Mesodermal cell (in vitro differentiated cells): ENCODE results near the gene PDIA5.
A peak's percentile ranks its signal among the peaks of the same experiment; 100 is the strongest.

Source experiments
- H3K27ac ChIP-seq: 2 replicates; pipeline ENCODE4 v1.7.0; 2013; ENCODE audit warnings: mild to moderate bottlenecking, low read depth, low read length, moderate library complexity; ENCODE audit not compliant: severe bottlenecking
- H3K36me3 ChIP-seq: 2 replicates; pipeline ENCODE4 v1.7.1; 2013; ENCODE audit warnings: mild to moderate bottlenecking, low read length, moderate library complexity; ENCODE audit not compliant: control insufficient read depth, insufficient read depth
- H3K4me1 ChIP-seq: one replicate; pipeline ENCODE4 v1.7.1; 2013; ENCODE audit warnings: mild to moderate bottlenecking, low read length; ENCODE audit not compliant: insufficient read depth, control insufficient read depth, poor library complexity, severe bottlenecking
- H3K4me3 ChIP-seq: 2 replicates; pipeline ENCODE4 v1.7.0; 2013; ENCODE audit warnings: low read length, control low read depth, mild to moderate bottlenecking; ENCODE audit not compliant: insufficient read depth, poor library complexity, severe bottlenecking; ENCODE audit errors: extremely low read depth
- H3K9me3 ChIP-seq: 2 replicates; pipeline ENCODE4 v1.7.1; 2013; ENCODE audit warnings: mild to moderate bottlenecking, low read length, moderate library complexity; ENCODE audit not compliant: control insufficient read depth
- WGBS, 2 experiments: methylation state at CpG; one replicate each; pipeline ENCODE4 v1.1.5; 2013; ENCODE audit warnings: missing lambda C conversion rate in 2 of 2; ENCODE audit not compliant: insufficient coverage in 2 of 2; 5-methylcytosine and 5-hydroxymethylcytosine counted together

Gene PDIA5

GRCh38 chr3:123186695-123187094 is 119.9 kb downstream of the PDIA5 start:
- H3K27ac ChIP-seq, result no peak overlapping the region
- WGBS, 2 experiments, result 100% methylated on average over 1 of the region's 2 CpGs
- no peaks in the 10 kb centered on the region for H3K9me3 ChIP-seq

GRCh38 chr3:123188058-123188457 is 121.2 kb downstream of the PDIA5 start:
- WGBS, 2 experiments, result 100% methylated on average over 1 of the region's 6 CpGs
- no peaks in the 10 kb centered on the region for H3K36me3 ChIP-seq
- H3K9me3 ChIP-seq, result no peaks in the 10 kb centered on the region
- no peak overlapping the region for H3K4me3 ChIP-seq
- H3K27ac ChIP-seq, result no peak overlapping the region
- no peaks in the 10 kb centered on the region for H3K4me1 ChIP-seq

More at GRCh38 chr3:123186695-123187094, 119.9 kb downstream of the PDIA5 start:
- H3K4me1 ChIP-seq, result no peaks in the 10 kb centered on the region
- no peaks in the 10 kb centered on the region for H3K36me3 ChIP-seq
- no peak overlapping the region for H3K4me3 ChIP-seq

GRCh38 chr3:123193448-123194101 is 126.8 kb downstream of the PDIA5 start:
- no peaks in the 10 kb centered on the region for H3K9me3 ChIP-seq
- no peaks in the 10 kb centered on the region for H3K4me1 ChIP-seq
- H3K4me3 ChIP-seq, result no peak overlapping the region
- H3K27ac ChIP-seq, result no peak overlapping the region
- WGBS, 2 experiments, result 80 to 89% methylated on average over 1 to 3 of the region's 5 CpGs
- H3K36me3 ChIP-seq, result no peaks in the 10 kb centered on the region

GRCh38 chr3:123194552-123194951 is 127.7 kb downstream of the PDIA5 start:
- H3K27ac ChIP-seq, result no peak overlapping the region
- no peaks in the 10 kb centered on the region for H3K4me1 ChIP-seq
- no peaks in the 10 kb centered on the region for H3K9me3 ChIP-seq
- no peak overlapping the region for H3K4me3 ChIP-seq
- WGBS, 2 experiments, result 14 to 22% methylated on average over 4 to 6 of the region's 10 CpGs
- no peaks in the 10 kb centered on the region for H3K36me3 ChIP-seq

GRCh38 chr3:123198372-123198771 is 131.5 kb downstream of the PDIA5 start:
- no peak overlapping the region for H3K4me3 ChIP-seq
- no peak overlapping the region for H3K27ac ChIP-seq
- no peaks in the 10 kb centered on the region for H3K4me1 ChIP-seq
- no peaks in the 10 kb centered on the region for H3K9me3 ChIP-seq
- H3K36me3 ChIP-seq, result no peaks in the 10 kb centered on the region
- no CpG with 5 or more reads among the region's 1 CpG for WGBS, 2 experiments

GRCh38 chr3:123201223-123201556 is 134.4 kb downstream of the PDIA5 start:
- Histone ChIP-seq H3K27ac (peak overlapping the region; percentile 20), H3K9me3 (no peaks in the 10 kb centered on the region)
- WGBS, 2 experiments, result 0 to 20% methylated on average over 1 to 5 of the region's 6 CpGs

GRCh38 chr3:123201557-123202427 is 135.0 kb downstream of the PDIA5 start, which contains the start of gene SEC22A:
SEC22A (plus strand) TSS chr3:123201943; CDS start chr3:123209218, 7,275 bp downstream.
- peak within 1 kb of the TSS; percentile 57 for H3K27ac ChIP-seq
- H3K9me3 ChIP-seq, result no peaks in the 10 kb centered on the region
- WGBS, 2 experiments, result 0 to 1% methylated on average over 55 of the region's 60 CpGs

More at GRCh38 chr3:123201223-123201556, 134.4 kb downstream of the PDIA5 start:
- no peaks in the 10 kb centered on the region for H3K36me3 ChIP-seq
- peak overlapping the region; percentile 83 for H3K4me3 ChIP-seq
- H3K4me1 ChIP-seq, result no peaks in the 10 kb centered on the region

GRCh38 chr3:123202451-123202850 is 135.6 kb downstream of the PDIA5 start:
- H3K27ac ChIP-seq, result peak overlapping the region; percentile 57
- WGBS, 2 experiments, result 10 to 12% methylated on average over 7 of the region's 7 CpGs

More at GRCh38 chr3:123201557-123202427, 135.0 kb downstream of the PDIA5 start, which contains the start of gene SEC22A:
- Histone ChIP-seq H3K4me1 (no peaks in the 10 kb centered on the region), H3K4me3 (peak within 1 kb of the TSS; percentile 83), H3K36me3 (no peaks in the 10 kb centered on the region)

More at GRCh38 chr3:123202451-123202850, 135.6 kb downstream of the PDIA5 start:
- H3K36me3 ChIP-seq, result no peaks in the 10 kb centered on the region
- peak overlapping the region; percentile 83 for H3K4me3 ChIP-seq
- H3K4me1 ChIP-seq, result no peaks in the 10 kb centered on the region
- no peaks in the 10 kb centered on the region for H3K9me3 ChIP-seq
